HepG2 (cell line): ENCODE measurements around the gene GLUD1. TPM values are rescaled to one million over a fixed set of nuclear protein-coding genes. Genes with fewer than 3 reads are reported as not detected.

Source experiments
- ATF7-NPFF ChIP-seq: sonication (generic); formaldehyde crosslinking; IDR thresholded peaks from 2 replicates; pipeline ENCODE4 v1.8.1; 2023; ENCODE audit warnings: mild to moderate bottlenecking, low read depth, missing genetic modification reagents, moderate library complexity
- CHD4 ChIP-seq: fragments of 200-600 bp; sonication (generic); IDR thresholded peaks from 2 replicates; pipeline ENCODE4 v1.7.0; 2017; ENCODE audit warnings: mild to moderate bottlenecking, low read length, borderline replicate concordance
- HNF4G ChIP-seq, 2 experiments: sonication (generic) in 1 of 2; formaldehyde crosslinking in 1 of 2; IDR thresholded peaks; 2 replicates each; pipeline versions ENCODE4 v1.4.0 to v1.6.1; 2011 to 2020; ENCODE audit warnings: borderline replicate concordance in 2 of 2, low read depth in 2 of 2, mild to moderate bottlenecking in 2 of 2, low read length in 1 of 2, missing genetic modification reagents in 1 of 2, moderate library complexity in 1 of 2
- KDM1A ChIP-seq: IDR thresholded peaks from 2 replicates; pipeline ENCODE4 v1.6.1; 2016; ENCODE audit warnings: missing compliant biosample characterization
- MEIS2 ChIP-seq: sonication (generic); formaldehyde crosslinking; IDR thresholded peaks from 2 replicates; pipeline ENCODE4 v1.9.0; 2021; ENCODE audit warnings: mild to moderate bottlenecking, missing genetic modification reagents
- MYNN ChIP-seq: sonication (generic); formaldehyde crosslinking; IDR thresholded peaks from 2 replicates; pipeline ENCODE4 v1.4.0; 2020; ENCODE audit warnings: mild to moderate bottlenecking, low read depth, missing genetic modification reagents
- NFE2L1 ChIP-seq: sonication (generic); formaldehyde crosslinking; IDR thresholded peaks from 2 replicates; pipeline ENCODE4 v1.4.0; 2020; ENCODE audit warnings: missing genetic modification reagents, mild to moderate bottlenecking, borderline replicate concordance
- POLR2AphosphoS5 ChIP-seq: IDR thresholded peaks from 2 replicates; pipeline ENCODE4 v1.6.1; 2012; ENCODE audit warnings: low read depth, low read length
- TBL1XR1 ChIP-seq: fragments of 150-350 bp; IDR thresholded peaks from 2 replicates; pipeline ENCODE4 v1.6.1; 2014; ENCODE audit warnings: borderline replicate concordance, low read length; ENCODE audit not compliant: partially characterized antibody
- TOE1 ChIP-seq: sonication (generic); formaldehyde crosslinking; IDR thresholded peaks from 2 replicates; pipeline ENCODE4 v1.4.0; 2020; ENCODE audit warnings: mild to moderate bottlenecking, missing genetic modification reagents
- ZNF224 ChIP-seq: sonication (generic); formaldehyde crosslinking; IDR thresholded peaks from 2 replicates; pipeline ENCODE4 v1.5.0; 2020; ENCODE audit warnings: mild to moderate bottlenecking, missing genetic modification reagents
- polyA plus RNA-seq, 8 experiments: library from polyadenylated mRNA; depleted of rRNA in 3 of 8; stranded (reverse) in 7 of 8; unstranded in 1 of 8; fragments of >200 nt; fragmentation: Illumina TruSeq in 4 of 8; extraction: Trizol in 4 of 8; gene quantifications; 2 replicates each; pipeline versions ENCODE4 v1.2.1 to v1.2.3, GENCODE V29; 2011 to 2016; ENCODE audit warnings: low read depth in 4 of 8, missing spikeins in 1 of 8, mixed read lengths in 1 of 8; ENCODE audit not compliant: insufficient read depth in 1 of 8
- total RNA-seq, 5 experiments: library from RNA; depleted of rRNA; stranded (reverse); fragments of >200 nt; fragmentation: Illumina TruSeq; extraction: Trizol; gene quantifications; 2 replicates each; pipeline ENCODE4 v1.2.3, GENCODE V29; 2016; ENCODE audit warnings: low read depth in 1 of 5
- TF ChIP-seq, protein P1 (sequence below): sonication (generic); formaldehyde crosslinking; IDR thresholded peaks from 2 replicates; pipeline ENCODE4 v1.4.0; 2020; ENCODE audit warnings: mild to moderate bottlenecking, missing genetic modification reagents
- TF ChIP-seq, protein P2 (sequence below): sonication (generic); formaldehyde crosslinking; IDR thresholded peaks from 2 replicates; pipeline ENCODE4 v1.4.0; 2020; ENCODE audit warnings: missing genetic modification reagents, mild to moderate bottlenecking, borderline replicate concordance
- TF ChIP-seq, protein P3 (sequence below): sonication (generic); formaldehyde crosslinking; IDR thresholded peaks from 2 replicates; pipeline ENCODE4 v1.8.0; 2023; ENCODE audit warnings: mild to moderate bottlenecking, missing genetic modification reagents

GLUD1 gene
- total and polyA plus RNA-seq, 2 of the 13 experiments (the other 11 are each of a cell fraction or from before 2014, with no cell fraction given) = 301 to 798 TPM

DNA sequence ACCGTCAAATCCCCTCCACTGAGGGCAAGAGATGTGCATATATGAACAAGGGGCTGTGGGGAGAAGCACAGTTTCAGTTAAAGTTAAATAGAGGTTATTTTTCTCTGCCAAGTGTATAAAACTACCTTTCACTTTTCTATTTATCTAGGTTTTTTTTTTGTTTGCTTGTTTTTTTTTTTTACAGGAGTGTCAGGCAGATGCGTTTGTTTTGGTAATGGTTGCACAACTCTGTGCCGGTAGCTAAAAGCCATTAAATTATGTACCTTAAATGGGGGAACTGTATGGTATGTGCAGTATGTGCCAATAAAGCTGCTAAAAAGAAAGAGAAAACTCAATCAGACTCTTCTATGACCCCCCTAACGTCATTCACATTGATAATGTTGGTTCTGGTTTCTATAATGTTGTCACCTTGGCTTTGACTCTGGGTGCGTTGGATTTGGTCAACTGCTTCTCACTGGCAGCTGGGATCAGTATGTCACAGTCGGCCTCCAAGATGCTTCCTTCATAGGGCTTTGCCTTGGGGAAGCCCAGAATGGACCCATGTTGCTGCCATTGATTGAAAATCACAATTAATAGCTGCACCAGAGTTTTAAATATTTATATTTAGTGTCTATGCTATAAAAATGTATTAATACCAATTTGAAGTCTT is 34.2 kb downstream of the GLUD1 start (continued):
- TF ChIP-seq, protein P1, sequence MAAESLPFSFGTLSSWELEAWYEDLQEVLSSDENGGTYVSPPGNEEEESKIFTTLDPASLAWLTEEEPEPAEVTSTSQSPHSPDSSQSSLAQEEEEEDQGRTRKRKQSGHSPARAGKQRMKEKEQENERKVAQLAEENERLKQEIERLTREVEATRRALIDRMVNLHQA (CRISPR knock-in tag) = no peak
- TF ChIP-seq NFE2L1 (CRISPR knock-in tag) (no peak), TBL1XR1 (no peak), POLR2AphosphoS5 (0 out of 2 replicates have a peak, but pooled peaks have one; percentile 14), TOE1 (CRISPR knock-in tag) (no peak), ZNF224 (no peak), HNF4G (IDR thresholded peaks at IDR 0.05; ENCODE audit: borderline replicate concordance, low read depth, low read length) (no peak), HNF4G (CRISPR knock-in tag; IDR thresholded peaks at IDR 0.05; ENCODE audit: borderline replicate concordance, low read depth) (no peak), CHD4 (no peak), KDM1A (CRISPR knock-in tag) (no peak), ATF7-NPFF (no peak), MEIS2 (no peak), MYNN (CRISPR knock-in tag) (no peak)
- TF ChIP-seq, protein P2, sequence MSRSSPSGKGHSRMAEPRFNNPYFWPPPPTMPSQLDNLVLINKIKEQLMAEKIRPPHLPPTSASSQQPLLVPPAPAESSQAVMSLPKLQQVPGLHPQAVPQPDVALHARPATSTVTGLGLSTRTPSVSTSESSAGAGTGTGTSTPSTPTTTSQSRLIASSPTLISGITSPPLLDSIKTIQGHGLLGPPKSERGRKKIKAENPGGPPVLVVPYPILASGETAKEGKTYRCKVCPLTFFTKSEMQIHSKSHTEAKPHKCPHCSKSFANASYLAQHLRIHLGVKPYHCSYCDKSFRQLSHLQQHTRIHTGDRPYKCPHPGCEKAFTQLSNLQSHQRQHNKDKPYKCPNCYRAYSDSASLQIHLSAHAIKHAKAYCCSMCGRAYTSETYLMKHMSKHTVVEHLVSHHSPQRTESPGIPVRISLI (CRISPR knock-in tag) = peak; percentile 80; the same call in 1 of the 2 replicates
- TF ChIP-seq, protein P3, sequence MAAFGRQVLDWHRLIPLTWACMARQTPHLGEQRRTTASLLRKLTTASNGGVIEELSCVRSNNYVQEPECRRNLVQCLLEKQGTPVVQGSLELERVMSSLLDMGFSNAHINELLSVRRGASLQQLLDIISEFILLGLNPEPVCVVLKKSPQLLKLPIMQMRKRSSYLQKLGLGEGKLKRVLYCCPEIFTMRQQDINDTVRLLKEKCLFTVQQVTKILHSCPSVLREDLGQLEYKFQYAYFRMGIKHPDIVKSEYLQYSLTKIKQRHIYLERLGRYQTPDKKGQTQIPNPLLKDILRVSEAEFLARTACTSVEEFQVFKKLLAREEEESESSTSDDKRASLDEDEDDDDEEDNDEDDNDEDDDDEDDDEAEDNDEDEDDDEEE (CRISPR knock-in tag) = no peak
